Measurements from ENCODE around the gene PIEZO2.

Gene PIEZO2

GRCh38 chr18:10909724-10910123 lies 239.6 kb downstream of the PIEZO2 start:
- Histone ChIP-seq H3K9me3 (no peaks in the 10 kb centered on the region), H3K27me3 (no peaks in the 10 kb centered on the region), H3K36me3 (no peaks in the 10 kb centered on the region), H3K4me1 (no peaks in the 10 kb centered on the region), H3K4me3 (ENCODE audit: low read depth, low read length) (no peak overlapping the region)
- no peak for TF ChIP-seq CTCF (IDR thresholded peaks at IDR 0.05; ENCODE audit: low read depth, low read length)
- no peak for DNase-seq

- H3K36me3 ChIP-seq = no peaks in the 10 kb centered on the region
- no peaks in the 10 kb centered on the region for H3K27me3 ChIP-seq
- no peaks in the 10 kb centered on the region for H3K9me3 ChIP-seq
- no peak for DNase-seq
- TF ChIP-seq CTCF (IDR thresholded peaks at IDR 0.05; ENCODE audit: low read depth, low read length) = no peak
- no peaks in the 10 kb centered on the region for H3K4me1 ChIP-seq
- no peak overlapping the region for H3K4me3 ChIP-seq (ENCODE audit: low read depth, low read length)
Measured at GRCh38 chr18:10908760-10909159, 240.6 kb downstream of the PIEZO2 start.

GRCh38 chr18:10907749-10908148 lies 241.6 kb downstream of the PIEZO2 start:
- no peak for TF ChIP-seq CTCF (IDR thresholded peaks at IDR 0.05; ENCODE audit: low read depth, low read length)
- no peak for DNase-seq
- no peaks in the 10 kb centered on the region for H3K27me3 ChIP-seq

GRCh38 chr18:10901329-10901728 lies 248.0 kb downstream of the PIEZO2 start:
- Histone ChIP-seq H3K4me3 (ENCODE audit: low read depth, low read length) (no peak overlapping the region), H3K4me1 (no peaks in the 10 kb centered on the region), H3K27me3 (no peaks in the 10 kb centered on the region), H3K9me3 (no peaks in the 10 kb centered on the region), H3K36me3 (no peaks in the 10 kb centered on the region)
- TF ChIP-seq CTCF (IDR thresholded peaks at IDR 0.05; ENCODE audit: low read depth, low read length) = no peak
- DNase-seq = no peak

More at GRCh38 chr18:10907749-10908148, 241.6 kb downstream of the PIEZO2 start:
- H3K9me3 ChIP-seq = no peaks in the 10 kb centered on the region
- H3K4me1 ChIP-seq = no peaks in the 10 kb centered on the region
- H3K36me3 ChIP-seq = no peaks in the 10 kb centered on the region
- H3K4me3 ChIP-seq (ENCODE audit: low read depth, low read length) = no peak overlapping the region

DNA sequence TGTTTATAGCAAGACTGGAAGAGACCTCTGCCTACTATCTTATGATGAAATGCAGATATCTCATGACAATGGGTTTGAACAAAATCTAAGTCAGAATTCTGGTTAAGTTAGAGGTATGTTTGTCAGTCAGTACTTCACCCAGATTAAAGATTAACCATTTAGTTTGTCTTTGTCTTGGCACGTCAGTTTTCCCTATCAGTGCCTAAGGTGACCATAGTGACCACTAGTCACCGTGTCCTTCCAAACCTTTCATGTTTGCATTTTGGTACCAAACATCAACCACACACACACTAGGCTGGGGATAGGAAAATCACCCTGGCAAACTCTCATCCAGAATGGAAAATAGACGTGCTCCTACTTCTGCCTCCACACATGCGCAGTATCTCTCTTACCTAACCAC lies 248.9 kb downstream of the PIEZO2 start:
- Histone ChIP-seq H3K4me3 (ENCODE audit: low read depth, low read length) (no peak overlapping the region), H3K9me3 (no peaks in the 10 kb centered on the region), H3K4me1 (no peaks in the 10 kb centered on the region), H3K36me3 (no peaks in the 10 kb centered on the region), H3K27me3 (no peaks in the 10 kb centered on the region)
- TF ChIP-seq CTCF (IDR thresholded peaks at IDR 0.05; ENCODE audit: low read depth, low read length) = no peak
- DNase-seq = no peak

- no peak for TF ChIP-seq CTCF (IDR thresholded peaks at IDR 0.05; ENCODE audit: low read depth, low read length)
- H3K27me3 ChIP-seq = no peaks in the 10 kb centered on the region
- no peak overlapping the region for H3K4me3 ChIP-seq (ENCODE audit: low read depth, low read length)
- no peak for DNase-seq
- no peaks in the 10 kb centered on the region for H3K9me3 ChIP-seq
- no peaks in the 10 kb centered on the region for H3K4me1 ChIP-seq
- no peaks in the 10 kb centered on the region for H3K36me3 ChIP-seq
Measured at GRCh38 chr18:10899481-10899880, 249.9 kb downstream of the PIEZO2 start.
